ENCODE measurements around the gene ATF7IP.
A peak's percentile ranks its signal among the peaks of the same experiment; 100 is the strongest.
"Not testable (repeated sequence)": the region's sequence is repeated elsewhere in the genome, so short reads cannot be mapped to it uniquely, and the experiment has no call there.

The ATF7IP gene

GRCh38 chr12:14365294-14366208 lies at the start of gene ATF7IP:
Gene ATF7IP, plus strand, starts transcription at chr12:14365682. Its CDS starts 58,234 bp downstream, at chr12:14423916.
- in situ Hi-C loops (cut with HindIII; ENCODE audit: low pct_unique_long_range_greater_than_20kb, low sequenced_read_pairs), result no loop called here
- DNase-seq (ENCODE audit: low read depth in 1 of 2, low spot score in 1 of 2), result peak; percentile 69 to 96
- TF ChIP-seq JUND (IDR thresholded peaks at IDR 0.05; ENCODE audit: low read depth), result no peak

- in situ Hi-C loops (cut with HindIII; ENCODE audit: low pct_unique_long_range_greater_than_20kb, low sequenced_read_pairs), result no loop called here
- TF ChIP-seq JUND (IDR thresholded peaks at IDR 0.05; ENCODE audit: low read depth), result no peak
- peak in 1 of 2 experiments; percentile 9 for DNase-seq (ENCODE audit: low read depth in 1 of 2, low spot score in 1 of 2)
These were observed 47.9 kb upstream of the ATF7IP start for GRCh38 chr12:14317362-14318146.

GRCh38 chr12:14319704-14320427 lies 45.6 kb upstream of the ATF7IP start:
- DNase-seq (ENCODE audit: low read depth in 1 of 2, low spot score in 1 of 2); in situ Hi-C loops (cut with HindIII; ENCODE audit: low pct_unique_long_range_greater_than_20kb, low sequenced_read_pairs): not testable (repeated sequence)

- DNase-seq (ENCODE audit: low read depth in 1 of 2, low spot score in 1 of 2), result no peak
- in situ Hi-C loops (cut with HindIII; ENCODE audit: low pct_unique_long_range_greater_than_20kb, low sequenced_read_pairs), result no loop called here
- no peak for TF ChIP-seq JUND (IDR thresholded peaks at IDR 0.05; ENCODE audit: low read depth)
These were observed 43.1 kb upstream of the ATF7IP start for GRCh38 chr12:14322403-14322802.

GRCh38 chr12:14325716-14326343 lies 39.7 kb upstream of the ATF7IP start:
- no peak for TF ChIP-seq JUND (IDR thresholded peaks at IDR 0.05; ENCODE audit: low read depth)
- no peak for DNase-seq (ENCODE audit: low read depth in 1 of 2, low spot score in 1 of 2)
- in situ Hi-C loops (cut with HindIII; ENCODE audit: low pct_unique_long_range_greater_than_20kb, low sequenced_read_pairs), result no loop called here

- in situ Hi-C loops (cut with HindIII; ENCODE audit: low pct_unique_long_range_greater_than_20kb, low sequenced_read_pairs), result no loop called here
- peak in 1 of 2 experiments; percentile 2 for DNase-seq (ENCODE audit: low read depth in 1 of 2, low spot score in 1 of 2)
- no peak for TF ChIP-seq JUND (IDR thresholded peaks at IDR 0.05; ENCODE audit: low read depth)
These were observed 38.8 kb upstream of the ATF7IP start for GRCh38 chr12:14326699-14327098.

GRCh38 chr12:14327711-14328110 lies 37.8 kb upstream of the ATF7IP start:
- in situ Hi-C loops (cut with HindIII; ENCODE audit: low pct_unique_long_range_greater_than_20kb, low sequenced_read_pairs), result no loop called here
- TF ChIP-seq JUND (IDR thresholded peaks at IDR 0.05; ENCODE audit: low read depth), result no peak
- DNase-seq (ENCODE audit: low read depth in 1 of 2, low spot score in 1 of 2), result no peak

GRCh38 chr12:14332482-14332881 lies 33.0 kb upstream of the ATF7IP start:
- no peak for DNase-seq (ENCODE audit: low read depth in 1 of 2, low spot score in 1 of 2)
- in situ Hi-C loops (cut with HindIII; ENCODE audit: low pct_unique_long_range_greater_than_20kb, low sequenced_read_pairs), result no loop called here
- TF ChIP-seq JUND (IDR thresholded peaks at IDR 0.05; ENCODE audit: low read depth), result no peak

- no peak for TF ChIP-seq JUND (IDR thresholded peaks at IDR 0.05; ENCODE audit: low read depth)
- no peak for DNase-seq (ENCODE audit: low read depth in 1 of 2, low spot score in 1 of 2)
- in situ Hi-C loops (cut with HindIII; ENCODE audit: low pct_unique_long_range_greater_than_20kb, low sequenced_read_pairs), result no loop called here
These were observed 25.1 kb upstream of the ATF7IP start for GRCh38 chr12:14340371-14340770.

- in situ Hi-C loops (cut with HindIII; ENCODE audit: low pct_unique_long_range_greater_than_20kb, low sequenced_read_pairs); DNase-seq (ENCODE audit: low read depth in 1 of 2, low spot score in 1 of 2): not testable (repeated sequence)
These were observed 14.0 kb upstream of the ATF7IP start for GRCh38 chr12:14351524-14351923.

- DNase-seq (ENCODE audit: low read depth in 1 of 2, low spot score in 1 of 2); in situ Hi-C loops (cut with HindIII; ENCODE audit: low pct_unique_long_range_greater_than_20kb, low sequenced_read_pairs): not testable (repeated sequence)
These were observed 13.4 kb upstream of the ATF7IP start for GRCh38 chr12:14352066-14352465.

- DNase-seq (ENCODE audit: low read depth in 1 of 2, low spot score in 1 of 2); in situ Hi-C loops (cut with HindIII; ENCODE audit: low pct_unique_long_range_greater_than_20kb, low sequenced_read_pairs): not testable (repeated sequence)
These were observed 10.8 kb upstream of the ATF7IP start for GRCh38 chr12:14354665-14355064.

Data from T47D (cell line).